HG03439 (cell line): ENCODE measurements around the gene HRG.
A peak's percentile ranks its signal among the peaks of the same experiment; 100 is the strongest.

Experiments
- ATAC-seq: cut with Tn5 transposase; IDR thresholded peaks from one replicate; pipeline ENCODE4 v1.9.1; 2021; ENCODE audit warnings: mild to moderate bottlenecking, moderate library complexity; ENCODE audit not compliant: unreplicated experiment

The HRG gene

GRCh38 chr3:186636536-186636935 lies 29.3 kb upstream of the HRG start:
- ATAC-seq = no peak

GRCh38 chr3:186637686-186638085 lies 28.1 kb upstream of the HRG start:
- ATAC-seq = no peak

- no peak for ATAC-seq
These were observed 27.6 kb upstream of the HRG start for GRCh38 chr3:186638259-186638658.

- ATAC-seq = no peak
These were observed 25.9 kb upstream of the HRG start, which contains the start of gene FETUB for GRCh38 chr3:186639778-186640472. TSS of gene FETUB (plus strand) at chr3:186640399. CDS start at chr3:186640461, 62 bp downstream.

- ATAC-seq = no peak
These were observed 25.4 kb upstream of the HRG start for GRCh38 chr3:186640473-186640818.

GRCh38 chr3:186640929-186641328 lies 24.9 kb upstream of the HRG start:
- ATAC-seq = no peak

GRCh38 chr3:186642014-186642413 lies 23.8 kb upstream of the HRG start:
- ATAC-seq = no peak

GRCh38 chr3:186643493-186643892 lies 22.3 kb upstream of the HRG start:
- no peak for ATAC-seq

- no peak for ATAC-seq
These were observed 21.1 kb upstream of the HRG start for GRCh38 chr3:186644683-186645082.

GRCh38 chr3:186646106-186646505 lies 19.7 kb upstream of the HRG start:
- no peak for ATAC-seq

GRCh38 chr3:186646841-186647240 lies 19.0 kb upstream of the HRG start:
- ATAC-seq = no peak

- no peak for ATAC-seq
These were observed 17.0 kb upstream of the HRG start for GRCh38 chr3:186648851-186649250.

GRCh38 chr3:186651678-186652215 lies 14.1 kb upstream of the HRG start:
- ATAC-seq = no peak

- peak; percentile 89 for ATAC-seq
These were observed 12.6 kb upstream of the HRG start for GRCh38 chr3:186653080-186653707.

GRCh38 chr3:186653984-186654383 lies 11.8 kb upstream of the HRG start:
- no peak for ATAC-seq

GRCh38 chr3:186663361-186664118 lies 2.3 kb upstream of the HRG start:
- no peak for ATAC-seq

GRCh38 chr3:186664119-186664495 lies 1.7 kb upstream of the HRG start:
- no peak for ATAC-seq

- no peak for ATAC-seq
These were observed 1.3 kb upstream of the HRG start for GRCh38 chr3:186664506-186664905.

GRCh38 chr3:186668426-186668825 lies 2.6 kb downstream of the HRG start:
- no peak for ATAC-seq

GRCh38 chr3:186669378-186670084 lies 3.7 kb downstream of the HRG start:
- no peak for ATAC-seq

GRCh38 chr3:186670155-186670554 lies 4.3 kb downstream of the HRG start:
- ATAC-seq = no peak
